CD4-positive, alpha-beta T cell treated with Interleukin-2 at 100 ng/mL for 4 hours (primary cell): ENCODE data around the gene MTHFD1L.
"Not testable (repeated sequence)": the region's sequence is repeated elsewhere in the genome, so short reads cannot be mapped to it uniquely, and the experiment has no call there.

Source experiments
- DNase-seq: peaks from one replicate; pipeline ENCODE4 v3.0.0-alpha.2; 2020; ENCODE audit warnings: low spot score

The MTHFD1L gene

DNA sequence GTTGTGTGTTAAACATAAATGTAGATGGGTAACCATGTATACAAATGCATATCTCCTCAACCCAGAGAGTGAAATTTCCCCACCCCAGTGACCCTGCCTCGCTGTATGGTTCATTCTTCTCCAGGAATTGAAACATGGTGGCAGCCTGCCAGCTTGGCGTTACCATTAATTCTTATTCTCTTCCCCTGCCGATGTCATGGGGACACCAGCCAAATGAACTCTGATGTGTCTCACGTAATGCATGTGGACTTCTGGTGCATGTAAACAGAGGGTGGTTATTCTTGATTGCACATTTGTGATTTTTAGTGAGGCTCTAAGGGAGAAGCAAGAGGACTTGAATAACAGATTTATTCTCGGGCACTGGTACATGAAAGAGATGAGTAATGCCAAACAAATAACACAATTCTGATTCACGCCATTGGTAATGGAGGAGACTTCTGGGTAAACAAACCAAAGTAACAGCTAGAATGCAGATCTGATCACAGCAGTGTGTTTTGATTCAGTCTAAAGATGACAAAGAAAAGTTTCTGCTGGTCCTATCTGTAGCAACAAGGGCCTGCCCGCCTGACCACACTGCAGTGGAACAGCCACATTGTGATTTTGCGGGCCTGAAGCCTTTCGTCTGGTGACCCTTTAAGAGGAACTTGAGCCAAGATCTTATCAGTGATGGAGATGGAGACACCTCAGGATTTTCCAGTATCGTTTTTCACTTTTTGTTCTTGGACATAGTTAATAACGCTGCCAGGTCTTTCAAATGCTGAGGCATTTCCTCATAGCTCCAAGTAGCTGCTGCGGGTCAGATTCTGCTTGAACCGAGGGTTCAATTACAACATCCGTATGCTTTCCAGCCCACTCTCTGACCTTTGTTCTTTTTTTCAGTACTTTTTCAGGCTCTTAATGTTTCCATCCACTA, 202.4 kb downstream of the MTHFD1L start:
- no peak for DNase-seq

DNA sequence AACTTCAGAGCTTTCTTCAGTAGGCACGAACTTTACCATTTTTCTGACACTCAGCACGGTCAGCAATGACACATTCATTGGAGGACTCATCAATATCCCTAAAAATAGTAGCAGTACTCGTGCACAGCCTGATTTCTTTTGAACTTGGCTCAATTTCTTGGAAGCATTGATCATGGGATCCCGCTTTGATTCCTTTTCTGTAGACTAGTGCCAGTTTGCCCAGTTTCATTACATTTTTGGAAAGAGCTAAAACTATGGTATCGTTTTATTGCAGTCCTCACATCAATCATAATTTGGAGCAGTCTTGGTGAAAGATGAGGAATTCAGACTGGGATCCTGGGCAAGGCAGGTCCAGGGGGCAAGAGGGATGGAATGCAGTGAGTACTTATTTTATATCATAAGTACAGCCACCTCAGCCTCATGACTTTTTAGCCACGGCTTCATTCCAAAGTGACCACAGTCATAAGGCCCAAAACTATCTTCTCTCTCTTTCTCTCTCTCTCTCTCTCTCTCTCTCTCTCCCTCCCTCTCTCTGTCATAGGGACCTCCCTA, 203.3 kb downstream of the MTHFD1L start:
- DNase-seq = no peak

DNA sequence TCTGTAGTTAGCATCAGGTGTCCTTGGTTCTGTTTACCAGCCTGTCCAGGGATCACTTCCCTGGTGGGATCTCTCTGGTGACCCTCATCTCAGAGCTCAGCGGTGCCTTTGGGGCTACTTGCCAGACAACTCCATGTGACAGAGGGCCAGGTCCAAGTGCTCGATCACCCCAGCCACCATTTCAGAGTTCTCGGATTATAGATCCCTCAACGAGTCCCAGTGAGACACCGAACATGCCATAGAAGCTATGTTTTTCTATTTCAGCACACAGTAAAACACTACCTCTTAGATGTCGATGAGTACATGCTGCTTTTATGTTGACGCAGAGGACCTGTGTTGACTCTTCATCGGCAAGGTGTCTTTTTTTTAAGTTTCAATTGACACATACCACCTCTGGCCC, 204.1 kb downstream of the MTHFD1L start:
- DNase-seq = no peak

DNA sequence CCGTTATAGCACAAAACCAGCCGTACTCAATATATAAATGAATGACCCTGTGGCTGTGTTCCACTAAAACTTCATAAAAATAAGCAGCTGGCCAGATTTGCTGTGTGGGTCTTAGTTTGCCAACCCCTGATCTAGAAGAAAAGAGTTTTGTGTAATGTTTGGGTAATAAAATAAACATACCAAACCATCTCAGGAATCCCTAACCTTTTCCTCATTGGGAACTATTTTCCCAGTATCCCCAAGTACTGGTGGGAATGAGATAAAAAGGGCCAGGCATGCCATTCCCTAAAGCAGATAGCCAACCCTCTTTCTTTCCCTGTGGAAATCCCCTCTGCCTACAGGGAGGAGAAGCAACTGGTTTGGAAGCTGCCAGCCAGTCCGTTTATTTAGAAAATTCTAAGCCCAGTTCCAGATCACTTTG, 205.1 kb downstream of the MTHFD1L start:
- DNase-seq = no peak

DNA sequence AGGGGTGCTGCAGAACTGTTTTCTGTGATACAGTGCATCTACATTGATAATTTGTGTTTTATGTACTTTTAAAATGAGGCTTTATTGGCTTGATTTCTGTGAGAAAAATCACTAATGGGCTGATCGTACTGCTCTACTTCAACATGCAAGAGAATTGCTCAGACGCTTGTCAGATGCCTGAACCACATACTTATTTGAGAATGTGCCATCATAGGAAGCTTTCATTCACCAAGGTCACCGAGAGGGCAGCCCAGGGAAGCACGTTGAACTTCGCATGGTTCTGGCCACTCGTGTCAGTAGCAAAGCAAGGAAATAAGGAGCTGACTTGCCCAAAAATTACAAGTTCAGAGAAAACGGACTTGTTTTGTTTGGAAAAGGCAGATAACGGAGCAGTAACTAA, 205.8 kb downstream of the MTHFD1L start:
- no peak for DNase-seq

DNA sequence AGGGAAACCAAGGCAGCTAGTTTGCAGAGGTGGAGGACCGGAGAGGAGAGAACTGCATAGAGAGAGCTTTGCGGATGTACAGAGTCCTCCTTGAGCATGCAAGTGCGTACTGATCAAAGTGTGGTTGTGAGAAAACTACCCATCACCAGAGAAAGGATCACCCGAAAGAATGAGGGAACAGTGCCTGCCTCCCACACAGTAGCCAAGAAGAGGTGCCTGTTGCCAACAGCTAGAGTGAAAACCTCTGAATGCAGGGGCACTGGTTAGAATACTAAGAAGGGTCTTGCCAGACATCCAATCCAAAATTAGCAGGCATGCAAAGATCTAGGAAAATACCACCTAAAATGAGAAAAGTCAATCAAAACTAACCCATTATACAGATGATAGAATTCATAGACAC, 207.6 kb downstream of the MTHFD1L start:
- no peak for DNase-seq

DNA sequence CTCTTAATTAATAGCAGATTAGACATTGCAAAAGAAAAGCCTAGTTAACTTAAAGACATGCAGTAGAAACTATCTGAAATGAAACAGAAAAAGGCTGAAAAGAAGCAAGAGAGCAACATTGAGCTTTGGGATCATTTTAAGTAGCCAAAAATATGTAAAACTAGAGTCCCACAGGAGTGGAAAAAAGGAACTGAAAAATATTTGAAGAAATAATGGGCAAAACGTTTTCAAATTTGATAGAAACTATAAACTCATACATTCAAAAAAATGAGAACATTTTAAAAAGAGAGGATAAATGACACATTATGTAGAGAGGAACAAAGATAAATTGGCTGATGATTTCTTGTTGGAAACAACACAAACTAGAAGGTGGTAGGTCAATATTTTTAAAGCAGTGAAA, 208.2 kb downstream of the MTHFD1L start:
- no peak for DNase-seq

DNA sequence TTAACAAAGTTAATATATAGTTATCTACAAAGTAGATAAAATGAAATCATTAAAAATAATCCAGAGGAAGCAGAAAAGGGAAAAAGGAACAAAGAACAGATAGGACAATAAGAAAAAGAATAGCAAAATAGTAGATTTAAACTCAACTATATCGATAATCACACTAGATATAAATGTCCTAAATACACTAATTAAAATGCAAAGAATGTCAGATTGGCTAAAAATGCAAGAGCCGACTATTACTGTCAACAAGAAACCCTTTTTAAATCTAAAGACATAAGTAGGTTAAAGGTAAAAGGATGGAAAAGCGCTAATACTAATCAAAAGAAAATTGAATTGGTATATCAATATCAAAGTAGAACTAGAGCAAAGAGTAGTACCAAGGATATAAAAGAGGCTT, 209.5 kb downstream of the MTHFD1L start:
- DNase-seq = no peak

DNA sequence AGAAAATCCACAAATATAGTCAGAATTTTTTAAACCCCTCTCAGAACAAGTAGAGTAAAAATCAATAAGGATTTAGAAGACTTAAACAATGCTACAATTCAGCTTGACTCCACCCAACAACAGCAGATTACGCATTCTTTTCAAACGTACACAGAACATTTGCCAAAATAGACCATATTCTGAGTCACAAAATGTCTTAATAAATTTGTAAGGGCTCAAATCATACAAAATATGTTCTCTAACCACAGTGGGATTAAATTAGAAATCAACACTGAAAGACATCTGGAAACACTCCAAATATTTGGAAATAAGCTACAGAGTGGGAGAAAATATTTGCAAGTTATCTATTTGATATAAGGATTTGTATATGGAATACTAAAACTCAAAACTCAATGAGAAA, 210.0 kb downstream of the MTHFD1L start:
- DNase-seq = no peak

DNA sequence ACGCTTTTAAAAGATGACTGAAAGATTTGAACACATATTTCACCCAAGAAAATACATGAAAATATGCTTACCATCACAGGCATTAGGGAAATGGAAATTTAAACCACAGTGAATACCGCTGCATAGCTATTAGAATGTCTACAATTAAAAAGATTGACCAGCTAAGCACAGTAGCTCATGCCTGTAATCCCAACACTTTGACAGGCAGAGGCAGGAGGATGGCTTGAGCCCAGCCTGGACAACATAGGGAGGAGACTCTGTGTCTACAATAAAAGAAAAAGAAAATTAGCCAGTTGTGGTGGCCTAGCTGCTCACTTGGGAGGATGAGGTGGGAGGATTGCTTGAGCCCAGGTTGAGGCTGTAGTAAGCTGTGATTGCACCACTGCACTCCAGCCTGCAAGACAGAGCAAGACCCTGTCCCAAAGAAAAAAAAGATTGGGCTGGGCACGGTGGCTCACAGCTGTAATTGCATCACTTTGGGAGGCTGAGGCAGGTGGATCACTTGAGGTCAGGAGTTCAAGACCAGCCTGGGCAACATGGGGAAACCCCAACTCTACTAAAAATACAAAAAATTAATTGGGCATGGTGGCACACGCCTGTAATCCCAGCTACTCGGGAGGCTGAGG, 210.5 kb downstream of the MTHFD1L start:
- DNase-seq = no peak

DNA sequence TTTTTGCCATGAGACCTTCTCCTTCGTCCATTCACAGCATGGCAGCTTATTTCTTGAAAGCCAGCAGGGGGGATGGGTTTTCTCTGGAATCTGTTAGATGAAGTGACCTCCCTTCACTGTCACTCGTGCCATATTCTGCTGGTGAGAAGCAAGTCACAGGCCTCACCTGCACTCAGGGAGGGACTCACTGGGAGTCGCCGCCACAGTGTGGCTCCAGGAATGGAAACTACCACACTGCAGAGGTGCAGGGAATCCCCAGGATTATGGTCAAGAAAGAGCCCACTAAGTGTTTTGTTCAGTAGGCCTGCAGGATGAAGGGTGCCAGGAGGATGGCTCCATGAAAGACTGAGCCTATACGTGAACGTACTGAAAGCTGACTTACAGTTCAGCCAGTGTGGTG, 213.2 kb downstream of the MTHFD1L start:
- no peak for DNase-seq

DNA sequence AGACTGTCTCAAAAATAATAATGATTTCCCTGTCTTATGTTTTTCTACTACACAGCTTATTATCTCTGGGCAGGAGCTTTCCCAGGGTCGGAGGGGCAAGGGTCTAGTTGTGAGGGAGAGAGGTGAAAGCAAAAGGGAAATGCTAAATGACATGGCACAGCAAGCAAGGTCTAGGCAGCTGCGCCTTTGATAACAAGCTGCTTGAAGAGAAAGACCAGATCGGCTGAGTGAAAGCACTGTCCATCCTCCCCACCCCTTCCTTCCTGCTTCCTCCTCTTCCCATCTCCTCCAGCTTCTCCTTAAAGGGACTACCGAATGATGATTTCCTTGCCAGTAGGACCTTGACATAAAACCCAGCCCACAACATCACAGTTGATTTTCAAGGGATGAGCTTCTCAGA, 216.2 kb downstream of the MTHFD1L start:
- DNase-seq = no peak

DNA sequence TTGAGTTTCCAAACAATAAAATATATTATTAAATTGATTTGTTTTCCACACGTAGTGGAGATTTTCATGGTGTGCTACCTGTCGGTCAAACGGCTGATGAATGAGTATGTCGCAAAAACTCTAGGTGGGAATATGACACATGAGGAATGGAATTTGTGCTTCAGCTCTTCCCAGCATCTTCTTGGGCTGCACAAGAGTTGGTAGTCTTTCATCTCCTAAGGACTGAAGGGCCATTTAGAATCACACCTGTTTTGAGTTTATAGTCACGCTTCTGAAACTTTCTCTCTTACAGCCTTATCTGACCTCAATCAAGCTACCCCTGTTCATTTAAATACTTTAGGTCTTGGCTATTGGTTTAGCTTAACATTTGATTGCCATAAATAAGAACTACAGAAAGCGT, 216.6 kb downstream of the MTHFD1L start:
- no peak for DNase-seq

DNA sequence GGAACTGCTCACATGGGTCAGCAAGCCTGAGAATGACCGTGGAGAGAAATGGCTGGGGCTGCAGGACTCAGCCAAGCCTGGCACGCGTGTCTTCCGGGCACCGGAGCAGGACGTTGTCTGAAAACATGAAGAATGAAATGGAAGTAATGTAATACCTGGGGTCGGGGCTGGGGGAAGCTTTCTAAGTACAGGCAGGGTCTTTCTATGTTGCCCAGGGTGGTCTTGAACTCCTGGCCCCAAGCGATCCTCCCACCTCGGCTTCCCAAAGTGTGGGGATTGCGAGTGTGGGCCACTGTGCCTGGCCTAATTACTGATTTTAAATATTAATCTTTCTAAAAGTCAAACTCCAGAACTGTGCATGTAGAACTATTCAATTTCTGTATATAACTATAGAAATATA, 218.8 kb downstream of the MTHFD1L start:
- DNase-seq = no peak

DNA sequence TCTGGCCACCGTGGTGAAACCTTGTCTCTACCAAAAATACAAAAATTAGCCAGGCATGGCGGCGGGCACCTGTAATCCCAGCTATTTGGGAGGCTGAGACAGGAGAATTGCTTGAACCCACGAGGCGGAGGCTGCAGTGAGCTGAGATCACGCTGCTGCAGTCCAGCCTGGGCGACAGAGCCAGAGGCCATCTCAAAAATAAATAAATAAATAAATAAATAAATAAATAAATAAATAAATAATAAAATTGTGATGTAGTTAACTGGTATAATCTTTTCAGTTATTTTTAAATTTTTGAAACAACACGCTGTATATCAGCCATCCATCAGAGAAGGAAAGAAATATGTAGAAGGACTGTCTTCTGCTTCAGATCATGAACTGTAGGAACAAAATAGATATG, 221.6 kb downstream of the MTHFD1L start:
- not testable (repeated sequence) for DNase-seq

DNA sequence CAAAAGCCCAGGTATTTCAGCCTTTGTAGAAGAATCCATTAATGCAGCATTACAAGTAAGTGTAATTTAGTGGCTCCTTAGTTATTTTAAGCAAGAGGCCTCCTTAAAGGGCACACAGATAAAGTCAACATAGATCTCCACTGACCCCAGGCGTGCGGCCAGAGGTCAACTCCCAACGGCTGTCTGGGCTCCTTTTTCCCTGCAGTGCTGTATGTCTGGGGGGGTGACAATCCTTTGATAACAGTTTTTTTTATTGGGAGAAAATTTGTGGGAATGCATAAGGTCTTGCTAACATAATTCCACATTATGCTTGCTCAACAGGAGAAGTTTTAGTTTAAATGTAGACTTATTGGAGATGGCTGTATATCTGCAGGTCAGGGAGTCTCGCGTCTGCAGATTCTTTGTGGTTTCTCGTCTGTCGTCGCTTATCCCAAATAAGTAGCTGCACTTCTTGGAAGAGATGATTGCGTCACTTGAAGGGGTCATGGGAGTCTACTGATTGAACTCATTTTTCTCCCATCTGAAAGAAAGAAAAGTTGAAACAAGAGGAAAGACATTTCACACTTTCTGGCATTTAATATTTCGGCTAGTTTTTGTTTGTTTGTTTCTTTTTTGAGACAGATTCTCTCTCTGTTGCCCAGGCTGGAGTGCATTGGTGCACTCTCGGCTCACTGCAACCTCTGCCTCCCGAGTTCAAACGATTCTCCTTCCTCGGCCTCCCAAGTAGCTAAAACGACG, 222.5 kb downstream of the MTHFD1L start:
- DNase-seq = no peak

DNA sequence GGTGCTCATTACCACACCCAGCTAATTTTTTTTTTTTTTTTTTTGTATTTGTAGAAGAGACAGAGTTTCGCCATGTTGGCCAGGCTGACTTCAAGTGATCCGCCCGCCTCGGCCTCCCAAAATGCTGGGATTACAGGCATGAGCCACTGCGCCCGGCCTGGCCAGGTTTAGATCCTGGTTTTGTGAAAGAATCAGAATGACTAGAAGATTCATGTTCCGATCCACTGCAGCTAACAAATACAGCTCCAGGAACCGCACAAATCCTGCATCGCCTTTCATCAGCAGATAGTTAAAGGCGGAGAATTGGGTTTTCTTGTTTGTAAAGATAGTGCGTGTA, 223.1 kb downstream of the MTHFD1L start:
- no peak for DNase-seq

DNA sequence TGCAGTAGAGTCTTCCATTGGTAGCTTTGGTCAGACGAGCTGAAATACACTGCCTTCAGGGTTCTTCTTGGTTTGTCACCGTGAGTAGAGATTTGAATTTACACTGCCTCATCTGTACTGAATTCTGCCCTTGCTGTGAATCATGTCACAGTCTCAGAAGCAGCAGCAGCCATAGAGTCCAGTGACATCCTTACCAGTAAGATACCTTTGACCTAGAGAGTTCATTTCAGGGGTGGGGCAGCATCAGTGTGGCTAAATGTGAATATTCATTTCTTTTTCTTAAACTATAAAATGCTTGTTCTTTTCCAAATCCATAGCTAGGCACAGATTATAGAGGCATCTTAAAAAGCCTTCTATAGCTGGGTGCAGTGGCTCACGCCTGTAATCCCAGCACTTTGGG, 223.5 kb downstream of the MTHFD1L start:
- DNase-seq = no peak

DNA sequence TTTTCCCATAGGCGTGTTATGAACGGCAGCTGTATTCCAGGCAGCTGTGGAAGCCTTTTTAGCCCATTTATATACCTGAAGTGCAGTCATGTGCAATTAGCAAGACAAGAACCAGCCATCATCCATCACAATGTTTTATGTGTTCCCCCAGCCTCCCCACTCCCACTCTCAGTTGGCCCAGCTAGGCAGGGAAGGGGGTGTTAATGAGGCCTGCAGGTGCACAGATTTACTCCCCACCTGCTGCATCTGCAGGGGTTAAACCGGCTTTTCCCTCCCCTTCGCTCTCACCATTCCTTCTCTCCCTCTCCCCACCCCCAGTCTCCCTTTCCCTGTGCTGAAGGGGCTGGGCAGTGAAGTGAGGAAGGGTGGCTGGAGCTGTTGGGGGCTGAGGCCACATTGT, 224.5 kb downstream of the MTHFD1L start:
- DNase-seq = no peak

DNA sequence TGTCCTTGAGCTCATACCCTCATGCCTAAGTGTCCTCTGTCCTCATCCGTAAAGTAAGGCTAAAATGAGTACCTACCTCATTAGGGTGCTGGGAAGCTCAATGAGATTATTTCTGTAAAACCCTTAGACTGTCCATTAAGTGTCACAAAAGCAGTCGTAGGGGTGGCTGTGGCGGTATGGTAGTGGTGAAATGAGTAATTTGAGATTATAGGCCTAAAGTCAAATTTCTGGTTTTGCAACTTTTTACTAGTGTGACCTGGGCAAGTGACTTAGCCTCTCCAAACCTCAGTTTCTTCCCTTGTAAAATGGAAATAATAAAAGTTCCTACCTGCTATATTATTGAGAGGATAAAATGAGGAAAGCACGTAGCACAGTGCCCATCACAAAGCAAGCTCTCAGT, 226.1 kb downstream of the MTHFD1L start:
- no peak for DNase-seq

DNA sequence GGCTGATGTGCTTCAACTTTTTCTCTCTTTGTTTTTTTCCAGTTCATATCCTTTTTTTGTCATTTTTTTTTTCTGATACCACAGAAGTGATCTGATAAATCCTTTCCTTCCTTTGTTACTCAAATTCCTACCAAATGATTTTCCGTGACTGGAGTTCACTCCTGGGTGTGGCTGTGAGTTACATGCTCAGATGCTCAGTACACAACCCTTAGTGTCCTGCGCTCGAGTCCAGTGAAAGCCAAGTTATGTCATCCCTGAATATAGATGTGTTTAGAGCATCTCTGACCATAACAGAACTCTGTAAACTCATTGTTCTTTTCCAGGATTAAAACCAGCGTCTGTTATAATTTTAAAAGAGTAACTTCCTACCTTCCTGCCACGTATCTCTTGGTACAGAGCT, 227.1 kb downstream of the MTHFD1L start:
- no peak for DNase-seq

DNA sequence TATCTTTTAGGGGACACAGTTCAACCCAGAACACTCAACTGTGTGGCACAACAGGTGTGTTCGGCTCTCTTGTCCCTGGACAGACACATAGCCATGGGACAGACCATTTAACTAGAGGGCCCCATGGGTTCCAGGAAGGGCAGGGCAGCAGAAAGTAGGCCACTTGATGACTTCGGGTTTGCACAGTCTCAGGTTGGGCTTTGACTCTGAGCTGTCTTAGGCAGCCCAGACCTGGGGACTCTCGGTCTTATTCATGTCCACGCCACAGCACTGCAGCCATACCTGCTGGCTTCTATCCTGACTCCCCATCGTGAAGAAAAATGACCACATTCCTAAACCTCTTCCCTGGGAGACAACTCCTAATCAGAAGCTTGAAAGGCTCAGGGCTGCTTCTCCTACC, 228.2 kb downstream of the MTHFD1L start:
- no peak for DNase-seq
